Epithelial cell of proximal tubule (primary cell): ENCODE data around the gene NGEF. TPM values are rescaled to one million over a fixed set of nuclear protein-coding genes. Genes with fewer than 3 reads are reported as not detected.

ENCODE experiments used
- DNase-seq: peaks from one replicate; pipeline ENCODE4 v3.0.0-alpha.2; 2011; ENCODE audit warnings: low read depth
- H3K4me3 ChIP-seq: 2 replicates; pipeline ENCODE4 v1.5.1; 2011; ENCODE audit warnings: low read depth, mild to moderate bottlenecking, low read length
- CTCF ChIP-seq: conservative IDR thresholded peaks from 2 replicates; pipeline ENCODE4 v1.5.1; 2012; ENCODE audit warnings: low read depth, mild to moderate bottlenecking, low read length
- total RNA-seq: library from RNA; depleted of rRNA; stranded (reverse); fragments of >200 nt; gene quantifications from 2 replicates; pipeline ENCODE4 v1.2.3, GENCODE V29; 2015

Gene NGEF
- total RNA-seq, 1 donor from 2014 or later, result 8.6 TPM

DNA sequence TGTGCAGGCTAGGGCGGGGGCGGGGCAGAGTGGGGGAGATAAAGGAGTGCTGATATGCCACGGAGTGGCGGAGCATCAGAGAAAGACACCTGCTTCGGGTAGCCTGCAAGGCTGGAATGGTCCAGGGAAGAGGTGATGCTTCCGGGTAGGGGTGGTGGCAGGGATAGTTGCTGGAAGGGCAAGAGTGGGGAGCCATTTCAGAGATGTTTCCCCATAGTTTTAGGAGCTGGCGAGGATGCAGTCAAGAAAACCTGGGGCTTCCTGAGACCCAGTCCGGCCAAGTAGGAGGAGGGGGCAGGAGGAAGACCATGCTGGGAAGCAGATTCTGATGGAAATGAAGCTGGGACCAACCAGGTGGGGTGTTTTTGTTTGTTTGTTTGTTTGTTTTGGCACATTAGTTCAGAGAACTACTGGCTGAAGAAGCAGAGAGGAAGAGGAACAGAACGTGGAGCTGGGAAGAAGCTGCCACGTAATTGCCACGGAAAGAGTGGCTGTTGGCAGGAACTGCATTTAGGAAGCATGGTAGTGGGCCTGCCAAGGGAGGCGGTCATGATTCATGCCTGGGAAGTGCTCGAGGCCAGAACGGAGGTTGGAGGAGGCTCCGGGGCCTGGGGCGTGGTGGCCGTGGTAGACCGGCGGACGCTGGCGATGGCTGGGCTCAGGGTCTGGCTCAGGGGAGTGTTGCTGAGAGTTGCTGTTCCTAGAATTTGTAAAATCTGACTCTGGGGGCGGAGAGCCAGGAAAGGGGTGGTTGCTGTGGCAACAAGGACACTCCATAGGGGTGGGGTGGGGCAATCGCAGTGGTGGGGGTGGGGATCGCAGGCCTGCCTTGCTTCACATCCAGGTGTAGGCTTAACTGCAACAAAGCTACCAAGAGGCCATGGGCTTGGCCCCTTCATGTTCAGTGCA lies 38.4 kb upstream of the NGEF start:
- no peak for TF ChIP-seq CTCF
- H3K4me3 ChIP-seq, result no peak overlapping the region
- no peak for DNase-seq

GRCh38 chr2:233049194-233049761 lies 36.2 kb upstream of the NGEF start:
- no peak for DNase-seq
- TF ChIP-seq CTCF, result no peak
- H3K4me3 ChIP-seq, result no peak overlapping the region

DNA sequence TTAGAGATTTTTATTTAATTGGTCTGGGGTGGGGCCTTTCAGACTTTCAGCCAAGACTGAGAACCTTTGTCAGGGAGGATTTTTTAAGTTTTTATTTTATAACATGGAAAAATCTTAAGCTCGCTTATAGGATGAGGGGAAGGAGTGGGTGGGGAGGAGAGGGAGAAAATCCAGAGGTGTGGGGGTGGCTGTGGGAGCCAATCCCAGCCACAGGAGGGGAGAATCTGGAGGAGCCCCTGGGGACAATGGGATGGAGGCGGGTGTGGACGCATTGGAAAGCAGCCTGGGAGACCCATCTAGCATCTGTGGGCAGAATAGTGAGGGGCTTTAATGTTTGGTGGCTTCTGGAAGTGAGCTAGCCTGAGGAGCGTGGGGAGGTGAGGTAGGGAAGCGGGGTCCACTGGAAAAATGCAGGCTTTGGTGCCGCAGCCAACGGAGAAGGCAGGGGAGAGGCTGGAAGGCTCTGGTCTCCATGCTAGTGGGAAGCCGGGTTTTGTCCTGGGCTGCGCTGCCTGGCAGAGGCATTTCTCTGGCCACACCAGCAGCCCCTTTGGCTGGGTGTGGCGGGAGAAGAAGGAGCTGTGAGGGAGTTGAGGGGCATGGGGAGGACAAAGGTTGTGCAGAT lies 35.6 kb upstream of the NGEF start:
- DNase-seq, result no peak
- no peak overlapping the region for H3K4me3 ChIP-seq
- TF ChIP-seq CTCF, result no peak

DNA sequence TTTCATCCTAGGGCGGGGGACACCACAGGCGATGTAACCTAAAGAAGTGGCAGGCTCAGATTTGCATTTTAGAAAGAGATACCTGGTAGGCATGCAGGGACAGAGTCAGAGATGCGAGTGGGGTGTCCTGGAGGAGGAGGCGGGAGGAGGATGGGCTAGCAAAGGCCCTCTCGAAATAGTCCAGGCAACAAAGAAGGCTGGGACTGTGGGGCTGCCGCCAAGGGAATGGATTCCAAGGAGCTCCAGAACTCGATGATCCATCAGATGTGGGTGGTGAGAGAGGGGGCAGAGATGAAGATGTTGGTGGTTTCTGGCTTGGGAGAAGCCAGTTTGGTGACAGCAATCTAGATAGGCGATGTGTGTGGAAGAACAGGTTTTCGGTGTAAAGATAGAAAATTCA lies 34.6 kb upstream of the NGEF start:
- TF ChIP-seq CTCF, result no peak
- DNase-seq, result no peak
- H3K4me3 ChIP-seq, result no peak overlapping the region

DNA sequence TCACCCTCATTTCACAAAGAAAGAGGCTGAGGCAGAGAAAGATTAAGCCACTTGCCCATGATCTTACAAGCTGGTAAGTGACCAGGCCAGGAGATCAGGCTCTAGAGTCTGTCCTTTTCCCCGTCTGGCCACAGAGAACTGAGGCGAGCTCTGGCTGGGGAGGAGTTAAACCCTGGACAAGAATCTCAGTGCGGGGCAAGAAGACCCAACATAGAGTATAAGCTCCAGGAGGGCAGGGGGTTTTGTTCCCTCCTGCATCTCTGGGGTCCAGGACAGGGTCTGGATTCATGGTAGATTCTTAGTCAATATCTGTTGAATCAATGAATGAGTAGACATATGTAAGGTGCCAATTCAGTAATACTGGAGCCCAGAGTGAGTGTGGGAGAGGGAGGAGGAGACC lies 34.1 kb upstream of the NGEF start:
- H3K4me3 ChIP-seq, result no peak overlapping the region
- no peak for DNase-seq
- no peak for TF ChIP-seq CTCF

DNA sequence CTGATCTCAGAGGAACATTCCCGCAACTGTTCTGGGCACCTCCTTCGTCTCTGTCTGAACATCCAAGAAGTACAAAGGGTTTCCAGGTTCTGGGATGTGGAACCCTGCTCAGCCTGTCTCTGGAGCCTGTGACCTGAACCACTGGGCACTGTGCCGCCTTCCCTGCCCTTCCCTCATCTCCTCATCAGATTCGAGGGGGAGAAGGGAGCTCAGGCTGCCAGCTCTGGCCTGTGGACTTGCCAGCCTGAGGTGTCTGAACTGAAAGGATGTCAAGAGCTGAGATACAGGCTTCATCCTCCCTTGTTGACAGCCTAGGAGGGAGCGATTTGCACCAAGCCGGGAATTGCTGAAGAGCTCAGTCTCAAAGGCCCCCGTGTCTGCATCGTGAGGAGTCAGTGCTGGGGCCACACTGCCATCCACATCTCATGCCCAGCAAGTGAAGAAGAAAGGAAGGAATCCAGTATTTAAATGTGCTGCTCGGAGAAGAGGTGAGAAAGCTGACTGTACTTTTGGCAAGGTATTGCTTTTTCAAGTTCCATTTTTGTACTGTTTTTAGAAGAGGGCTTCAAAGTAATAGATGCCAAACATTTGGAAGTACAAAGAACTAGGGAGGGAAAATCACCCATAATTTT lies 32.0 kb upstream of the NGEF start:
- no peak overlapping the region for H3K4me3 ChIP-seq
- TF ChIP-seq CTCF, result no peak
- DNase-seq, result no peak
